IMR-90 (cell line): ENCODE data around the gene USP7. TPM values are rescaled to one million over a fixed set of nuclear protein-coding genes. Genes with fewer than 3 reads are reported as not detected.

ENCODE experiments used
- ATAC-seq: fragments of 200-7000 bp; cut with Tn5 transposase; 2 replicates; pipeline ENCODE4 v1.9.1; 2020; ENCODE audit warnings: low read depth, mild to moderate bottlenecking, moderate library complexity
- BruUV-seq: library from RNA; stranded (reverse); fragments of 400-500 nt; replicated peaks from 2 replicates; lab custom pipeline; 2021; lab: Mats Ljungman, UMichigan
- CTCF ChIA-PET: fragments of 300-600 bp; formaldehyde crosslinking; extraction: SDS; loops from one replicate; lab custom pipeline; 2021; ENCODE audit warnings: antibody characterized with exemption; lab: Yijun Ruan, JAX
- POLR2A ChIA-PET: fragments of 300-600 bp; sonication (Branson Sonifier 250); formaldehyde crosslinking; loops from one replicate; lab custom pipeline; 2022; ENCODE audit warnings: antibody characterized with exemption; ENCODE audit not compliant: unreplicated experiment; lab: Charles Lee
- DNase-seq: peaks from one replicate; pipeline ENCODE4 v3.0.0; 2013
- H2AFZ ChIP-seq: replicated peaks from 2 replicates; pipeline ENCODE3; 2013; ENCODE audit warnings: low read length, mild to moderate bottlenecking; ENCODE audit not compliant: poor library complexity
- H2AK5ac ChIP-seq: 2 replicates; pipeline ENCODE4 v1.6.1; 2013; ENCODE audit warnings: low read depth, low read length, inconsistent platforms
- H2AK9ac ChIP-seq: replicated peaks from 2 replicates; pipeline ENCODE3; 2013; ENCODE audit warnings: mild to moderate bottlenecking, low read depth, low read length, moderate library complexity; ENCODE audit not compliant: poor library complexity
- H2BK120ac ChIP-seq: 2 replicates; pipeline ENCODE4 v1.6.1; 2013; ENCODE audit warnings: low read depth, low read length, inconsistent platforms
- H2BK15ac ChIP-seq: 3 replicates; pipeline ENCODE4 v1.6.1; 2013; ENCODE audit warnings: low read depth, low read length, inconsistent platforms
- H2BK20ac ChIP-seq: 2 replicates; pipeline ENCODE4 v1.6.1; 2013; ENCODE audit warnings: low read depth, mild to moderate bottlenecking, inconsistent platforms, low read length, moderate library complexity
- H2BK5ac ChIP-seq: 2 replicates; pipeline ENCODE4 v1.6.1; 2013; ENCODE audit warnings: mild to moderate bottlenecking, low read depth, low read length, inconsistent platforms; ENCODE audit not compliant: poor library complexity, severe bottlenecking
- H3K14ac ChIP-seq: replicated peaks from 2 replicates; pipeline ENCODE4 v1.6.1; 2013; ENCODE audit warnings: low read depth, low read length, inconsistent platforms
- H3K18ac ChIP-seq: 2 replicates; pipeline ENCODE4 v1.6.1; 2013; ENCODE audit warnings: low read depth, low read length, control low read depth
- H3K23ac ChIP-seq: 2 replicates; pipeline ENCODE4 v1.6.1; 2013; ENCODE audit warnings: low read depth, low read length, inconsistent platforms
- H3K27ac ChIP-seq: 2 replicates; pipeline ENCODE4 v1.5.1; 2013; ENCODE audit warnings: mild to moderate bottlenecking, control low read depth, low read length; ENCODE audit not compliant: insufficient read depth
- H3K27me3 ChIP-seq: 2 replicates; pipeline ENCODE4 v1.6.1; 2013; ENCODE audit warnings: low read length; ENCODE audit not compliant: control insufficient read depth, insufficient read depth
- H3K36me3 ChIP-seq: 2 replicates; pipeline ENCODE4 v1.6.1; 2013; ENCODE audit warnings: low read length, mixed read lengths; ENCODE audit not compliant: control insufficient read depth, insufficient read depth
- H3K4ac ChIP-seq: 2 replicates; pipeline ENCODE4 v1.6.1; 2013; ENCODE audit warnings: low read depth, low read length, inconsistent platforms
- H3K4me1 ChIP-seq: 2 replicates; pipeline ENCODE4 v1.6.1; 2013; ENCODE audit warnings: low read length, mixed read lengths; ENCODE audit not compliant: control insufficient read depth, insufficient read depth
- H3K4me2 ChIP-seq: 2 replicates; pipeline ENCODE4 v1.6.1; 2013; ENCODE audit warnings: low read depth, mild to moderate bottlenecking, control low read depth, low read length, moderate library complexity
- H3K4me3 ChIP-seq: 2 replicates; pipeline ENCODE4 v1.5.1; 2013; ENCODE audit warnings: low read depth, mild to moderate bottlenecking, control low read depth, low read length, moderate library complexity; ENCODE audit not compliant: insufficient read depth
- H3K56ac ChIP-seq: 2 replicates; pipeline ENCODE4 v1.6.1; 2013; ENCODE audit warnings: low read length, inconsistent platforms; ENCODE audit not compliant: insufficient read depth; ENCODE audit errors: extremely low read depth
- H3K79me1 ChIP-seq, 2 experiments: 2 replicates each; pipeline ENCODE4 v1.6.1; 2013; ENCODE audit warnings: low read length in 2 of 2, inconsistent platforms in 1 of 2, low read depth in 1 of 2
- H3K9ac ChIP-seq: 2 replicates; pipeline ENCODE4 v1.6.1; 2013; ENCODE audit warnings: low read depth, low read length, control low read depth
- H3K9me1 ChIP-seq: 2 replicates; pipeline ENCODE4 v1.6.1; 2013; ENCODE audit warnings: low read length, inconsistent platforms; ENCODE audit not compliant: insufficient read depth
- H3K9me3 ChIP-seq: 2 replicates; pipeline ENCODE4 v1.6.1; 2013; ENCODE audit warnings: low read length; ENCODE audit not compliant: control insufficient read depth, insufficient read depth
- H4K20me1 ChIP-seq: 2 replicates; pipeline ENCODE4 v1.6.1; 2013; ENCODE audit warnings: low read length, inconsistent platforms; ENCODE audit not compliant: insufficient read depth
- H4K5ac ChIP-seq: 2 replicates; pipeline ENCODE4 v1.6.1; 2013; ENCODE audit warnings: mild to moderate bottlenecking, low read depth, low read length, control low read depth
- H4K8ac ChIP-seq, 2 experiments: 2 replicates each; pipeline ENCODE4 v1.6.1; 2013; ENCODE audit warnings: low read depth in 2 of 2, low read length in 2 of 2, control low read depth in 1 of 2, inconsistent platforms in 1 of 2
- H4K91ac ChIP-seq: 2 replicates; pipeline ENCODE4 v1.6.1; 2013; ENCODE audit warnings: low read depth, low read length, inconsistent platforms; ENCODE audit not compliant: insufficient read depth
- BHLHE40 ChIP-seq: fragments of 150-350 bp; IDR thresholded peaks from 2 replicates; pipeline ENCODE4 v1.6.1; 2016; ENCODE audit warnings: mild to moderate bottlenecking, low read depth, low read length
- CEBPB ChIP-seq: IDR thresholded peaks from 2 replicates; pipeline ENCODE4 v1.6.1; 2012; ENCODE audit warnings: low read depth, low read length, improper control_type of control experiment
- CHD1 ChIP-seq: IDR thresholded peaks from 2 replicates; pipeline ENCODE4 v1.6.1; 2012; ENCODE audit warnings: low read depth, low read length, improper control_type of control experiment
- FOS ChIP-seq: fragments of 150-350 bp; IDR thresholded peaks from 2 replicates; pipeline ENCODE4 v1.6.1; 2016; ENCODE audit warnings: low read depth, low read length
- MAFK ChIP-seq: IDR thresholded peaks from 2 replicates; pipeline ENCODE4 v1.6.1; 2012; ENCODE audit warnings: low read depth, low read length, improper control_type of control experiment
- MAZ ChIP-seq: IDR thresholded peaks from 2 replicates; pipeline ENCODE4 v1.6.1; 2012; ENCODE audit warnings: low read depth, mild to moderate bottlenecking, low read length, improper control_type of control experiment, moderate library complexity, borderline replicate concordance
- MXI1 ChIP-seq: IDR thresholded peaks from 2 replicates; pipeline ENCODE4 v1.6.1; 2012; ENCODE audit warnings: low read depth, mild to moderate bottlenecking, low read length, moderate library complexity, borderline replicate concordance
- NFE2L2 ChIP-seq: fragments of 150-350 bp; IDR thresholded peaks from 2 replicates; pipeline ENCODE4 v1.6.1; 2016; ENCODE audit warnings: low read depth, mild to moderate bottlenecking, low read length
- POLR2A ChIP-seq: IDR thresholded peaks from 2 replicates; pipeline ENCODE4 v1.6.1; 2012; ENCODE audit warnings: mild to moderate bottlenecking, low read depth, low read length
- RAD21 ChIP-seq: IDR thresholded peaks from 2 replicates; pipeline ENCODE4 v1.6.1; 2012; ENCODE audit warnings: low read length, improper control_type of control experiment
- RCOR1 ChIP-seq: IDR thresholded peaks from 2 replicates; pipeline ENCODE4 v1.6.1; 2012; ENCODE audit warnings: mild to moderate bottlenecking, low read length, improper control_type of control experiment; ENCODE audit not compliant: insufficient replicate concordance
- RFX5 ChIP-seq: IDR thresholded peaks from 2 replicates; pipeline ENCODE4 v1.8.0; 2012; ENCODE audit warnings: low read depth, mild to moderate bottlenecking, low read length, moderate library complexity
- SMC3 ChIP-seq: fragments of 150-350 bp; IDR thresholded peaks from 2 replicates; pipeline ENCODE4 v1.6.1; 2016; ENCODE audit warnings: low read depth, mild to moderate bottlenecking, antibody characterized with exemption, low read length, moderate library complexity
- WGBS, 2 experiments: methylation state at CpG; one replicate each; pipeline versions ENCODE4 v1.1.5 to v1.1.7; 2013; ENCODE audit warnings: missing lambda C conversion rate in 2 of 2; ENCODE audit not compliant: insufficient read length in 1 of 2; ENCODE audit errors: extremely low coverage in 2 of 2; 5-methylcytosine and 5-hydroxymethylcytosine counted together
- dilution Hi-C: fragments of 300-500 bp; cut with HindIII; formaldehyde crosslinking; loops from one replicate; pipeline ENCODE4 v1.14.3; 2018; ENCODE audit warnings: low sequenced_read_pairs; ENCODE audit not compliant: unreplicated experiment
- in situ Hi-C: fragments of 300-500 bp; cut with MboI; formaldehyde crosslinking; loops from 3 replicates; pipeline ENCODE4 v1.14.3; 2019; ENCODE audit warnings: low sequenced_read_pairs, inconsistent platforms, mixed read lengths
- intact Hi-C: fragments of 100-400 bp; cut with micrococcal nuclease; formaldehyde crosslinking; loops from 2 replicates; pipeline ENCODE4 v1.10.0; 2022
- polyA plus RNA-seq, 3 experiments: library from polyadenylated mRNA; depleted of rRNA; stranded (reverse); fragments of >200 nt; gene quantifications; 2 replicates each; pipeline ENCODE4 v1.2.3, GENCODE V29; 2012; ENCODE audit warnings: low replicate concordance in 1 of 3
- total RNA-seq: library from RNA; depleted of rRNA; stranded (reverse); fragments of >200 nt; gene quantifications from 2 replicates; pipeline ENCODE4 v1.2.3, GENCODE V29; 2012
- TF ChIP-seq, protein P1 (sequence below): fragments of 150-350 bp; IDR thresholded peaks from 2 replicates; pipeline ENCODE4 v1.6.1; 2017; ENCODE audit warnings: mild to moderate bottlenecking, antibody characterized with exemption, low read length, low read depth
- TF ChIP-seq, protein P2 (sequence below): conservative IDR thresholded peaks from 2 replicates; pipeline ENCODE4 v1.5.1; 2012; ENCODE audit warnings: mild to moderate bottlenecking, low read depth, low read length, improper control_type of control experiment
- TF ChIP-seq, protein P3 (sequence below): fragments of 150-350 bp; IDR thresholded peaks from 2 replicates; pipeline ENCODE4 v1.6.1; 2016; ENCODE audit warnings: low read depth, mild to moderate bottlenecking, low read length, moderate library complexity, borderline replicate concordance

The USP7 gene
- total and polyA plus RNA-seq, 2 of the 4 experiments (the other 2 are of a cell fraction): 17.8 to 28.3 TPM

GRCh38 chr16:8941718-8942344 lies 21.9 kb downstream of the USP7 start:
- no peak overlapping the region for H3K14ac ChIP-seq
- peaks cover 22% of the 10 kb centered on the region for H3K9me1 ChIP-seq
- H3K4me1 ChIP-seq: peaks cover 2% of the 10 kb centered on the region; the same call in 1 of the 2 replicates
- H3K79me1 ChIP-seq: peaks cover 4 to 75% of the 10 kb centered on the region in 2 experiments; a peak in 3 of 4 replicates
- no peak overlapping the region for H2BK20ac ChIP-seq
- H3K36me3 ChIP-seq: no peaks in the 10 kb centered on the region
- 77% methylated on average over 3 of the region's 11 CpGs; no CpG with 5 or more reads in 1 of the 2 experiments for WGBS, 2 experiments
- no peak overlapping the region for H2AFZ ChIP-seq
- TF ChIP-seq RAD21 (no peak), FOS (no peak), MXI1 (no peak), SMC3 (no peak), MAFK (no peak), BHLHE40 (no peak), MAZ (no peak), RFX5 (no peak), POLR2A (no peak), NFE2L2 (no peak), CHD1 (no peak), CEBPB (no peak), RCOR1 (no peak)
- TF ChIP-seq, protein P1, sequence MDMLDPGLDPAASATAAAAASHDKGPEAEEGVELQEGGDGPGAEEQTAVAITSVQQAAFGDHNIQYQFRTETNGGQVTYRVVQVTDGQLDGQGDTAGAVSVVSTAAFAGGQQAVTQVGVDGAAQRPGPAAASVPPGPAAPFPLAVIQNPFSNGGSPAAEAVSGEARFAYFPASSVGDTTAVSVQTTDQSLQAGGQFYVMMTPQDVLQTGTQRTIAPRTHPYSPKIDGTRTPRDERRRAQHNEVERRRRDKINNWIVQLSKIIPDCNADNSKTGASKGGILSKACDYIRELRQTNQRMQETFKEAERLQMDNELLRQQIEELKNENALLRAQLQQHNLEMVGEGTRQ: no peak
- TF ChIP-seq, protein P2, sequence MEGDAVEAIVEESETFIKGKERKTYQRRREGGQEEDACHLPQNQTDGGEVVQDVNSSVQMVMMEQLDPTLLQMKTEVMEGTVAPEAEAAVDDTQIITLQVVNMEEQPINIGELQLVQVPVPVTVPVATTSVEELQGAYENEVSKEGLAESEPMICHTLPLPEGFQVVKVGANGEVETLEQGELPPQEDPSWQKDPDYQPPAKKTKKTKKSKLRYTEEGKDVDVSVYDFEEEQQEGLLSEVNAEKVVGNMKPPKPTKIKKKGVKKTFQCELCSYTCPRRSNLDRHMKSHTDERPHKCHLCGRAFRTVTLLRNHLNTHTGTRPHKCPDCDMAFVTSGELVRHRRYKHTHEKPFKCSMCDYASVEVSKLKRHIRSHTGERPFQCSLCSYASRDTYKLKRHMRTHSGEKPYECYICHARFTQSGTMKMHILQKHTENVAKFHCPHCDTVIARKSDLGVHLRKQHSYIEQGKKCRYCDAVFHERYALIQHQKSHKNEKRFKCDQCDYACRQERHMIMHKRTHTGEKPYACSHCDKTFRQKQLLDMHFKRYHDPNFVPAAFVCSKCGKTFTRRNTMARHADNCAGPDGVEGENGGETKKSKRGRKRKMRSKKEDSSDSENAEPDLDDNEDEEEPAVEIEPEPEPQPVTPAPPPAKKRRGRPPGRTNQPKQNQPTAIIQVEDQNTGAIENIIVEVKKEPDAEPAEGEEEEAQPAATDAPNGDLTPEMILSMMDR: no peak
- TF ChIP-seq, protein P3, sequence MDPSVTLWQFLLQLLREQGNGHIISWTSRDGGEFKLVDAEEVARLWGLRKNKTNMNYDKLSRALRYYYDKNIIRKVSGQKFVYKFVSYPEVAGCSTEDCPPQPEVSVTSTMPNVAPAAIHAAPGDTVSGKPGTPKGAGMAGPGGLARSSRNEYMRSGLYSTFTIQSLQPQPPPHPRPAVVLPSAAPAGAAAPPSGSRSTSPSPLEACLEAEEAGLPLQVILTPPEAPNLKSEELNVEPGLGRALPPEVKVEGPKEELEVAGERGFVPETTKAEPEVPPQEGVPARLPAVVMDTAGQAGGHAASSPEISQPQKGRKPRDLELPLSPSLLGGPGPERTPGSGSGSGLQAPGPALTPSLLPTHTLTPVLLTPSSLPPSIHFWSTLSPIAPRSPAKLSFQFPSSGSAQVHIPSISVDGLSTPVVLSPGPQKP: no peak
- no peak overlapping the region for H4K8ac ChIP-seq
- POLR2A ChIA-PET: no interaction called here
- no peak overlapping the region for H2BK5ac ChIP-seq
- no peak overlapping the region for H2BK15ac ChIP-seq
- DNase-seq: no peak
- no peaks in the 10 kb centered on the region for H3K27me3 ChIP-seq
- no peak overlapping the region for H3K23ac ChIP-seq
- H2AK5ac ChIP-seq: no peak overlapping the region
- dilution Hi-C loops: no loop called here
- no peak overlapping the region for H3K4me3 ChIP-seq
- H2AK9ac ChIP-seq: no peak overlapping the region
- H2BK120ac ChIP-seq: no peak overlapping the region
- H4K5ac ChIP-seq: no peak overlapping the region
- intact Hi-C loops: loop anchor here (10.0 kb wide), 1 partner anchor 57 kb away; the partner anchor contains the start of gene LITAFD
- peaks cover 100% of the 10 kb centered on the region for H4K20me1 ChIP-seq
- ATAC-seq: no peak
- H3K56ac ChIP-seq: no peak overlapping the region
- CTCF ChIA-PET: no interaction called here
- no peaks in the 10 kb centered on the region for H3K9me3 ChIP-seq
- in situ Hi-C loops: no loop called here
- no peak overlapping the region for H4K91ac ChIP-seq
- H3K4me2 ChIP-seq: no peak overlapping the region
- no peak overlapping the region for H3K18ac ChIP-seq
- H3K27ac ChIP-seq: no peak overlapping the region
- H3K4ac ChIP-seq: no peak overlapping the region
- H3K9ac ChIP-seq: no peak overlapping the region
- no TSS peak for BruUV-seq
